GM12878 (cell line): ENCODE results near the gene GSC2. TPM values are rescaled to one million over a fixed set of nuclear protein-coding genes. Genes with fewer than 3 reads are reported as not detected.

Source experiments
- ATAC-seq: fragments of 200-7000 bp; cut with Tn5 transposase; 3 replicates; pipeline ENCODE4 v1.9.1; 2020; ENCODE audit warnings: mild to moderate bottlenecking, moderate library complexity
- BruUV-seq: library from RNA; stranded (reverse); fragments of 400-500 nt; replicated peaks from 2 replicates; lab custom pipeline; 2021; lab: Mats Ljungman, UMichigan
- CTCF ChIA-PET: fragments of 300-600 bp; sonication (Branson Sonifier 250); formaldehyde crosslinking; extraction: SDS; loops from one replicate; lab custom pipeline; 2021; ENCODE audit warnings: inconsistent platforms; lab: Yijun Ruan, JAX
- POLR2A ChIA-PET: fragments of 350-600 bp; formaldehyde crosslinking; extraction: SDS; loops from one replicate; lab custom pipeline; 2021; ENCODE audit warnings: inconsistent platforms; lab: Charles Lee
- RAD21 ChIA-PET: fragments of 300-600 bp; sonication (Branson Sonifier 250); formaldehyde crosslinking; loops from one replicate; lab custom pipeline; 2023; ENCODE audit warnings: antibody characterized with exemption; ENCODE audit not compliant: unreplicated experiment; lab: Charles Lee
- SMC1A ChIA-PET: fragments of 300-600 bp; sonication (Branson Sonifier 250); formaldehyde crosslinking; loops from one replicate; lab custom pipeline; 2023; ENCODE audit not compliant: unreplicated experiment, uncharacterized antibody; lab: Charles Lee
- DNase-seq: peaks from one replicate; pipeline ENCODE4 v3.0.0-alpha.2; 2011; ENCODE audit warnings: low read depth, low spot score
- FAIRE-seq: peaks from 3 replicates; lab custom pipeline; 2011; peaks lifted over from hg19 to GRCh38; lab: Jason Lieb, UNC
- H2AFZ ChIP-seq: 2 replicates; pipeline ENCODE4 v1.6.0; 2011; ENCODE audit warnings: low read depth, low read length, control low read depth; ENCODE audit not compliant: control insufficient read depth
- H3K27ac ChIP-seq: 2 replicates; pipeline ENCODE4 v1.5.1; 2011; ENCODE audit warnings: control low read depth; ENCODE audit not compliant: control insufficient read depth, insufficient read depth
- H3K27me3 ChIP-seq, 2 experiments: replicated peaks in 1 of 2; 2 replicates each; pipeline versions ENCODE4 v1.6.0 to v1.6.1; 2011; ENCODE audit warnings: low read length in 1 of 2; ENCODE audit not compliant: control insufficient read depth in 2 of 2, insufficient read depth in 2 of 2
- H3K36me3 ChIP-seq, 2 experiments: 2 replicates each; pipeline ENCODE4 v1.5.1; 2011; ENCODE audit warnings: low read length in 1 of 2; ENCODE audit not compliant: control insufficient read depth in 2 of 2, insufficient read depth in 2 of 2
- H3K4me1 ChIP-seq: 2 replicates; pipeline ENCODE4 v1.6.1; 2011; ENCODE audit warnings: mild to moderate bottlenecking, low read length, moderate library complexity, mixed read lengths; ENCODE audit not compliant: control insufficient read depth, insufficient read depth
- H3K4me2 ChIP-seq: 2 replicates; pipeline ENCODE4 v1.6.0; 2011; ENCODE audit warnings: control low read depth; ENCODE audit not compliant: control insufficient read depth, insufficient read depth
- H3K4me3 ChIP-seq: fragments of 200-600 bp; sonication (generic); 2 replicates; pipeline ENCODE4 v1.5.1; 2016
- H3K79me2 ChIP-seq: 2 replicates; pipeline ENCODE4 v1.6.0; 2011; ENCODE audit warnings: low read length; ENCODE audit not compliant: control insufficient read depth, insufficient read depth
- H3K9ac ChIP-seq: 2 replicates; pipeline ENCODE4 v1.8.0; 2011; ENCODE audit warnings: low read length, control low read depth, mixed read lengths; ENCODE audit not compliant: control insufficient read depth, insufficient read depth
- H3K9me3 ChIP-seq: replicated peaks from 3 replicates; pipeline ENCODE4 v1.5.1; 2011; ENCODE audit warnings: mild to moderate bottlenecking, low read length; ENCODE audit not compliant: control insufficient read depth, insufficient read depth
- H4K20me1 ChIP-seq: 2 replicates; pipeline ENCODE4 v1.6.0; 2011; ENCODE audit not compliant: control insufficient read depth, insufficient read depth
- BCL11A ChIP-seq: IDR thresholded peaks from 2 replicates; pipeline ENCODE4 v1.6.1; 2011; ENCODE audit warnings: low read depth, low read length
- CHD1 ChIP-seq: IDR thresholded peaks from 2 replicates; pipeline ENCODE4 v1.6.1; 2012; ENCODE audit warnings: low read depth, low read length, improper control_type of control experiment
- CREM ChIP-seq: IDR thresholded peaks from 2 replicates; pipeline ENCODE4 v1.6.1; 2014; ENCODE audit warnings: antibody characterized with exemption, low read depth
- EED ChIP-seq: sonication (generic); IDR thresholded peaks from 2 replicates; pipeline ENCODE4 v1.6.1; 2016; ENCODE audit warnings: antibody characterized with exemption, low read depth
- GABPA ChIP-seq: IDR thresholded peaks from 2 replicates; pipeline ENCODE4 v1.6.1; 2014; ENCODE audit warnings: antibody characterized with exemption, low read depth, mild to moderate bottlenecking, inconsistent platforms
- IKZF2 ChIP-seq, 2 experiments: fragments of 450-650 bp; IDR thresholded peaks; 2 replicates each; pipeline ENCODE4 v1.6.1; 2017; ENCODE audit warnings: mild to moderate bottlenecking in 2 of 2, moderate library complexity in 2 of 2
- IRF5 ChIP-seq: fragments of 450-650 bp; IDR thresholded peaks from 2 replicates; pipeline ENCODE4 v1.6.1; 2017; ENCODE audit warnings: borderline replicate concordance
- JUND ChIP-seq: IDR thresholded peaks from 2 replicates; pipeline ENCODE4 v1.6.1; 2012; ENCODE audit warnings: low read depth, mild to moderate bottlenecking, low read length, improper control_type of control experiment, moderate library complexity
- SREBF1 ChIP-seq: IDR thresholded peaks from 2 replicates; pipeline ENCODE4 v1.6.1; 2012; ENCODE audit warnings: mild to moderate bottlenecking, low read length
- ZNF622 ChIP-seq: fragments of 450-650 bp; IDR thresholded peaks from 2 replicates; pipeline ENCODE4 v1.6.1; 2017; ENCODE audit warnings: mild to moderate bottlenecking, inconsistent platforms
- WGBS: methylation state at CpG from one replicate; pipeline ENCODE4 v1.1.6; 2016; ENCODE audit warnings: low lambda C conversion rate; ENCODE audit not compliant: insufficient replicate concordance, insufficient coverage; ENCODE audit errors: missing lambda C conversion rate; 5-methylcytosine and 5-hydroxymethylcytosine counted together
- in situ Hi-C: fragments of 300-500 bp; cut with MboI; formaldehyde crosslinking; loops from 9 replicates; pipeline ENCODE4 v1.14.3; 2018; ENCODE audit warnings: mixed read lengths
- intact Hi-C: fragments of 100-400 bp; cut with micrococcal nuclease; formaldehyde crosslinking; loops from one replicate; pipeline ENCODE4 v1.14.2; 2022; ENCODE audit not compliant: unreplicated experiment
- polyA plus RNA-seq, 11 experiments: library from polyadenylated mRNA; depleted of rRNA in 4 of 11; unstranded in 6 of 11; stranded (reverse) in 5 of 11; fragments of >200 nt; fragmentation: Nextera tagmentation in 4 of 11; fragmentation: Illumina TruSeq in 1 of 11; extraction: Ambion mirVana in 4 of 11; extraction: Trizol in 1 of 11; gene quantifications; 1 replicate in 1 of 11; 2 replicates in 10 of 11; pipeline versions ENCODE4 v1.2.1 to v1.2.3, GENCODE V29; 2011 to 2016; ENCODE audit warnings: inconsistent platforms in 2 of 11, missing spikeins in 2 of 11, low read depth in 1 of 11
- total RNA-seq, 4 experiments: library from RNA; depleted of rRNA in 3 of 4; stranded (reverse); fragments of >200 nt in 3 of 4; fragmentation: Illumina TruSeq in 1 of 4; extraction: Trizol in 1 of 4; gene quantifications; 2 replicates each; pipeline versions ENCODE4 v1.2.1 to v1.2.3, GENCODE V29; 2013 to 2021
- TF ChIP-seq, protein P1 (sequence below): fragments of 450-650 bp; IDR thresholded peaks from 2 replicates; pipeline ENCODE4 v1.6.1; 2017; ENCODE audit warnings: antibody characterized with exemption, mild to moderate bottlenecking, moderate library complexity
- TF ChIP-seq, protein P2 (sequence below), 3 experiments: IDR thresholded peaks in 2 of 3; conservative IDR thresholded peaks in 1 of 3; 2 replicates each; pipeline ENCODE4 v1.5.1; 2011; ENCODE audit warnings: low read depth in 3 of 3, low read length in 3 of 3, mild to moderate bottlenecking in 3 of 3, control low read depth in 2 of 3, moderate library complexity in 2 of 3, inconsistent platforms in 1 of 3, mixed read lengths in 1 of 3; ENCODE audit not compliant: control insufficient read depth in 2 of 3, insufficient read depth in 1 of 3; ENCODE audit errors: extremely low read depth in 1 of 3

GSC2 gene
- total and polyA plus RNA-seq, 10 of the 15 experiments (the other 5 are each of a cell fraction or from before 2014, with no cell fraction given), result not detected

DNA sequence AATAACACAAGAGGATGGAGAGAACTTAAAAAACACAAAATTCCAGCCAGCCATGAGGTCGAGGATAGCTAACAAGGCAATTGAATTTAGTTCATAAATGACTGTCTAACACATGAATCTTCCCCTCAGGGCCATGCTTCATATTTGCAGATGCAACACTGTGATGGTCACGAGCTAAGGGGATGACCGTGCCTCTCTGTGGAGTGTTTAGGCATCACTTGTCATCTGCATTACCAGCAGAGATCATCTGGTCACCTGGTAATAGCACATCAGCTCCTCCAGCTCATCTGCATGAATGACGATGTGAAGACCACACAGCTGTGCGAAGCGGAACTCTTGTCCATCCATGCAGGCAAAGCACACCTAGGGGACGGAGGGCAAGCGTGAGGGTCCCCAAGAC is 49.4 kb upstream of the GSC2 start (continued):
- TF ChIP-seq, protein P1, sequence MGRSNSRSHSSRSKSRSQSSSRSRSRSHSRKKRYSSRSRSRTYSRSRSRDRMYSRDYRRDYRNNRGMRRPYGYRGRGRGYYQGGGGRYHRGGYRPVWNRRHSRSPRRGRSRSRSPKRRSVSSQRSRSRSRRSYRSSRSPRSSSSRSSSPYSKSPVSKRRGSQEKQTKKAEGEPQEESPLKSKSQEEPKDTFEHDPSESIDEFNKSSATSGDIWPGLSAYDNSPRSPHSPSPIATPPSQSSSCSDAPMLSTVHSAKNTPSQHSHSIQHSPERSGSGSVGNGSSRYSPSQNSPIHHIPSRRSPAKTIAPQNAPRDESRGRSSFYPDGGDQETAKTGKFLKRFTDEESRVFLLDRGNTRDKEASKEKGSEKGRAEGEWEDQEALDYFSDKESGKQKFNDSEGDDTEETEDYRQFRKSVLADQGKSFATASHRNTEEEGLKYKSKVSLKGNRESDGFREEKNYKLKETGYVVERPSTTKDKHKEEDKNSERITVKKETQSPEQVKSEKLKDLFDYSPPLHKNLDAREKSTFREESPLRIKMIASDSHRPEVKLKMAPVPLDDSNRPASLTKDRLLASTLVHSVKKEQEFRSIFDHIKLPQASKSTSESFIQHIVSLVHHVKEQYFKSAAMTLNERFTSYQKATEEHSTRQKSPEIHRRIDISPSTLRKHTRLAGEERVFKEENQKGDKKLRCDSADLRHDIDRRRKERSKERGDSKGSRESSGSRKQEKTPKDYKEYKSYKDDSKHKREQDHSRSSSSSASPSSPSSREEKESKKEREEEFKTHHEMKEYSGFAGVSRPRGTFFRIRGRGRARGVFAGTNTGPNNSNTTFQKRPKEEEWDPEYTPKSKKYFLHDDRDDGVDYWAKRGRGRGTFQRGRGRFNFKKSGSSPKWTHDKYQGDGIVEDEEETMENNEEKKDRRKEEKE, result no peak

- DNase-seq (no peak), ATAC-seq (no peak), FAIRE-seq (no peak)
- no peak overlapping the region for H3K27ac ChIP-seq
- CTCF ChIA-PET, result interaction anchor here (1.4 kb wide), 1 partner anchor 19 kb away, joined by 4 read pairs; no protein-coding TSS in a partner anchor
- peaks cover 0 to 7% of the 10 kb centered on the region in 2 experiments; a peak in 3 of 4 replicates for H3K27me3 ChIP-seq
- H4K20me1 ChIP-seq, result no peaks in the 10 kb centered on the region
- WGBS, result 43% methylated on average over 10 of the region's 10 CpGs
- no peaks in the 10 kb centered on the region for H3K9me3 ChIP-seq
- no peak overlapping the region for H3K9ac ChIP-seq
- no peaks in the 10 kb centered on the region for H3K36me3 ChIP-seq
- in situ Hi-C loops, result no loop called here
- no peaks in the 10 kb centered on the region; the same call in 1 of the 2 replicates for H3K4me1 ChIP-seq
- BruUV-seq, result no TSS peak
- TF ChIP-seq EED, result no peak
- TF ChIP-seq, protein P2, sequence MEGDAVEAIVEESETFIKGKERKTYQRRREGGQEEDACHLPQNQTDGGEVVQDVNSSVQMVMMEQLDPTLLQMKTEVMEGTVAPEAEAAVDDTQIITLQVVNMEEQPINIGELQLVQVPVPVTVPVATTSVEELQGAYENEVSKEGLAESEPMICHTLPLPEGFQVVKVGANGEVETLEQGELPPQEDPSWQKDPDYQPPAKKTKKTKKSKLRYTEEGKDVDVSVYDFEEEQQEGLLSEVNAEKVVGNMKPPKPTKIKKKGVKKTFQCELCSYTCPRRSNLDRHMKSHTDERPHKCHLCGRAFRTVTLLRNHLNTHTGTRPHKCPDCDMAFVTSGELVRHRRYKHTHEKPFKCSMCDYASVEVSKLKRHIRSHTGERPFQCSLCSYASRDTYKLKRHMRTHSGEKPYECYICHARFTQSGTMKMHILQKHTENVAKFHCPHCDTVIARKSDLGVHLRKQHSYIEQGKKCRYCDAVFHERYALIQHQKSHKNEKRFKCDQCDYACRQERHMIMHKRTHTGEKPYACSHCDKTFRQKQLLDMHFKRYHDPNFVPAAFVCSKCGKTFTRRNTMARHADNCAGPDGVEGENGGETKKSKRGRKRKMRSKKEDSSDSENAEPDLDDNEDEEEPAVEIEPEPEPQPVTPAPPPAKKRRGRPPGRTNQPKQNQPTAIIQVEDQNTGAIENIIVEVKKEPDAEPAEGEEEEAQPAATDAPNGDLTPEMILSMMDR (IDR thresholded peaks at IDR 0.05 in 2 of 3, conservative IDR thresholded peaks at IDR 0.05 in 1 of 3; ENCODE audit: control insufficient read depth in 2 of 3, extremely low read depth in 1 of 3, insufficient read depth in 1 of 3, low read depth in 3 of 3, low read length in 3 of 3), result no peak
- no peak for TF ChIP-seq JUND
- no peak for TF ChIP-seq CREM
- no peak for TF ChIP-seq ZNF622
- TF ChIP-seq SREBF1, result no peak
- no peak for TF ChIP-seq BCL11A
- no peak for TF ChIP-seq GABPA
- no peak for TF ChIP-seq CHD1
- no peak for TF ChIP-seq IRF5
- TF ChIP-seq IKZF2 (IDR thresholded peaks at IDR 0.05), result no peak
- H3K79me2 ChIP-seq, result no peaks in the 10 kb centered on the region
- RAD21 ChIA-PET, result no interaction called here
- SMC1A ChIA-PET, result no interaction called here
- POLR2A ChIA-PET, result no interaction called here
- intact Hi-C loops, result no loop called here
- no peak overlapping the region for H3K4me2 ChIP-seq
- no peak overlapping the region for H3K4me3 ChIP-seq
- no peak overlapping the region for H2AFZ ChIP-seq
Observed at GRCh38 chr22:19197997-19198865, 48.1 kb upstream of the GSC2 start.
